Gastroesophageal sphincter (tissue), 3 donors: ENCODE data around the gene SPATA9.

Experiments used
- CTCF ChIP-seq, 4 experiments: fragments of 200-600 bp in 2 of 4; fragments of 450-650 bp in 2 of 4; sonication (generic) in 1 of 4; IDR thresholded peaks; one replicate each; pipeline ENCODE4 v1.5.1; 2017 to 2019; ENCODE audit warnings: antibody characterized with exemption in 4 of 4, mild to moderate bottlenecking in 2 of 4, moderate library complexity in 2 of 4
- EP300 ChIP-seq: sonication (generic); formaldehyde crosslinking; IDR thresholded peaks from one replicate; pipeline ENCODE4 v1.6.1; 2017; ENCODE audit warnings: antibody characterized with exemption, mild to moderate bottlenecking

- no peak for TF ChIP-seq CTCF (IDR thresholded peaks at IDR 0.05)
- TF ChIP-seq EP300: no peak
These were observed 11.0 kb downstream of the SPATA9 start for GRCh38 chr5:95671826-95672225.
